ENCODE measurements around the gene VWA3A. TPM values are rescaled to one million over a fixed set of nuclear protein-coding genes. Genes with fewer than 3 reads are reported as not detected.
"Not testable (repeated sequence)": the region's sequence is repeated elsewhere in the genome, so short reads cannot be mapped to it uniquely, and the experiment has no call there.

VWA3A gene
- total RNA-seq, 1 donor, result not detected

GRCh38 chr16:22130528-22130927, 38.2 kb downstream of the VWA3A start:
- no peak for DNase-seq (ENCODE audit: low read depth in 2 of 3, low spot score in 2 of 3)

GRCh38 chr16:22132801-22133200, 40.5 kb downstream of the VWA3A start:
- no peak for DNase-seq (ENCODE audit: low read depth in 2 of 3, low spot score in 2 of 3)

- DNase-seq (ENCODE audit: low read depth in 2 of 3, low spot score in 2 of 3), result no peak
Measured at GRCh38 chr16:22138482-22138881, 46.1 kb downstream of the VWA3A start.

GRCh38 chr16:22139008-22139407, 46.7 kb downstream of the VWA3A start:
- no peak for DNase-seq (ENCODE audit: low read depth in 2 of 3, low spot score in 2 of 3)

- no peak for DNase-seq (ENCODE audit: low read depth in 2 of 3, low spot score in 2 of 3)
Measured at GRCh38 chr16:22139732-22140131, 47.4 kb downstream of the VWA3A start.

GRCh38 chr16:22141767-22142166, 49.4 kb downstream of the VWA3A start:
- DNase-seq (ENCODE audit: low read depth in 2 of 3, low spot score in 2 of 3), result peak in 1 of 3 donors; percentile 26

GRCh38 chr16:22144520-22144919, 52.2 kb downstream of the VWA3A start:
- no peak for DNase-seq (ENCODE audit: low read depth in 2 of 3, low spot score in 2 of 3)

- no peak for DNase-seq (ENCODE audit: low read depth in 2 of 3, low spot score in 2 of 3)
Measured at GRCh38 chr16:22147853-22148252, 55.5 kb downstream of the VWA3A start.

- no peak for DNase-seq (ENCODE audit: low read depth in 2 of 3, low spot score in 2 of 3)
Measured at GRCh38 chr16:22151246-22151998, 59.1 kb downstream of the VWA3A start.

- no peak for DNase-seq (ENCODE audit: low read depth in 2 of 3, low spot score in 2 of 3)
Measured at GRCh38 chr16:22152316-22152715, 60.0 kb downstream of the VWA3A start.

- not testable (repeated sequence) for DNase-seq (ENCODE audit: low read depth in 2 of 3, low spot score in 2 of 3)
Measured at GRCh38 chr16:22153078-22153477, 60.7 kb downstream of the VWA3A start.

- DNase-seq (ENCODE audit: low read depth in 2 of 3, low spot score in 2 of 3), result no peak
Measured at GRCh38 chr16:22161401-22161800, 69.1 kb downstream of the VWA3A start.

GRCh38 chr16:22161999-22162655, 69.8 kb downstream of the VWA3A start, which contains the start of gene SDR42E2:
TSS of gene SDR42E2 (plus strand) at chr16:22162506. CDS start at chr16:22165583, 3,077 bp downstream.
- DNase-seq (ENCODE audit: low read depth in 2 of 3, low spot score in 2 of 3), result peak; percentile 21 to 50 (median 31)

- DNase-seq (ENCODE audit: low read depth in 2 of 3, low spot score in 2 of 3), result no peak
Measured at GRCh38 chr16:22162656-22163009, 70.3 kb downstream of the VWA3A start.

- DNase-seq (ENCODE audit: low read depth in 2 of 3, low spot score in 2 of 3), result no peak
Measured at GRCh38 chr16:22163806-22164205, 71.5 kb downstream of the VWA3A start.

GRCh38 chr16:22164482-22164881, 72.1 kb downstream of the VWA3A start:
- no peak for DNase-seq (ENCODE audit: low read depth in 2 of 3, low spot score in 2 of 3)

- no peak for DNase-seq (ENCODE audit: low read depth in 2 of 3, low spot score in 2 of 3)
Measured at GRCh38 chr16:22165508-22166285, 73.4 kb downstream of the VWA3A start.

- no peak for DNase-seq (ENCODE audit: low read depth in 2 of 3, low spot score in 2 of 3)
Measured at GRCh38 chr16:22171953-22172352, 79.6 kb downstream of the VWA3A start.

- not testable (repeated sequence) for DNase-seq (ENCODE audit: low read depth in 2 of 3, low spot score in 2 of 3)
Measured at GRCh38 chr16:22172642-22173041, 80.3 kb downstream of the VWA3A start.

- DNase-seq (ENCODE audit: low read depth in 2 of 3, low spot score in 2 of 3), result no peak
Measured at GRCh38 chr16:22174642-22175041, 82.3 kb downstream of the VWA3A start.
